NCI-H1930 (cell line): ENCODE results near the gene PTPRN2.
"Not testable (repeated sequence)": the region's sequence is repeated elsewhere in the genome, so short reads cannot be mapped to it uniquely, and the experiment has no call there.

ENCODE experiments used
- DNase-seq, 2 experiments: peaks; one replicate each; lab custom pipeline; 2025; lab: John Stamatoyannopoulos, UW

PTPRN2 gene

DNA sequence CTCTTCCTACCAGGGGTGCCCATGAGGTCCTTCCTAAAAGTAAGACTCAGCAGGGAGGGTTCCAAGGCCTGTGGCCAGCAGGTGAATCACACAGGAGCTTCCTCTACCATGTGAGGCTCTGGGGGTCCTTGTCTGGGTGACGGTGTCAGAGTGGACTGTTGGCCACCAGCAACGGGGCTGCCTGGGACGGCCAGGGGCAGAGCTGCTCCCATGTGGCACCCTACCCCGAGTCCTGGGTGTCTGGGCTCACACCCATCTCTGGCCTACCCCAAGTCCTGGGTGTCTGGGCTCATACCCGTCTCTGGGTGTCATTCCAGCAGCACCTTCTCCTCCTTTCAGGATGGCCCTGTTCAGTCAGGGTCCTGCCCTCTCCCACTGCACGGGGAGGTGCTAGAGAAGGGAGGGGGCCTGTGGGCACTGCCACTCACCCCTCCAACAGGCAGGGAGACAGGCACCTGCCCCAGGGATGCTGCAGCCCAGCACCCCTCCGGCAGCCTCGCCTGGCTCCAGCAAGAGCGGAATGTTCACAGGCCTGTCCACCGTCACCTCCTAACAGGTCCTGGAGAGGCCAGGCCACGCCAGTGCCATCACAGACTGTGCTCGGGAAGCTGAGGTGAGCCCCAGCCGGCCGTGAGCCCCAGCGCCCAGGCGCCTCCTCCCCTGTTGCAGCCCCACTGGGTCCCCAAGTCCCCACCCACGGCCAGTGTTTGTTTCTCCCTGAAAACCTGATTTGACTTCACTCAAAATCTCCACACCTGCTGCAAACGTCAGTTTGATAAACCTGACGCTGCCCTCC lies 143.7 kb downstream of the PTPRN2 start:
- no peak for DNase-seq

DNA sequence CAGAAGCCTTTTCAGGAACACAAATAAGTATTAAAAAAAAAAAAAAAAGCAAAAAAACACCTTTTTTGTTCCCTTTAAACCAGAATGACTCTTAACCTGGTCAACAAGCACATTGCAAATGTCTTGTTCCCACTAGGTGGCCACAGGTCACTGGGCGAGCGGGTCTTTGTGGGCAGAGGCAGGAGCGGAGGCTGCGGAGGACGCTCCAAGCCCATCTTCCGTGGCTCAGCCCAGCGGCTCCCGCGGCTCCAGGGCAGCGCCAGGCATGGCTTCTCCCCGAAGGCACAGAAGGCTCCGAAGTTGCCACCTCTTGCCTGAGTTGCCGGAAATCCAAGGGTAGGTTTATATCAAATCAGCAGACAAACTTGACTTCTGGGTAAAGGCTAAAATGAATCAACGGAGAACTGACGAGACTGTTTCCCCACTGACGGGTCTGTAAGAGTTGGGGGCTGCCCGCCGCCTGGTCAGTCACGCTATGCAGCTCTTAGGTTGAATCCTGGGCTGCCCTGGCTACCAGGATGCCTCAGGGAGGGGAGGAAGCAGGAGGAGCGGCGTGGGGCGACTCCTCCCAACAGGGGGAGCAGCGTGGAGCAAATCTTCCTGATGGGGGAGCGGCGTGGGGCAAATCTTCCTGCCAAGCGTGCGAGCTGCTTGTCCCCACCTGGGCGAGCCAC lies 144.5 kb downstream of the PTPRN2 start:
- no peak for DNase-seq

DNA sequence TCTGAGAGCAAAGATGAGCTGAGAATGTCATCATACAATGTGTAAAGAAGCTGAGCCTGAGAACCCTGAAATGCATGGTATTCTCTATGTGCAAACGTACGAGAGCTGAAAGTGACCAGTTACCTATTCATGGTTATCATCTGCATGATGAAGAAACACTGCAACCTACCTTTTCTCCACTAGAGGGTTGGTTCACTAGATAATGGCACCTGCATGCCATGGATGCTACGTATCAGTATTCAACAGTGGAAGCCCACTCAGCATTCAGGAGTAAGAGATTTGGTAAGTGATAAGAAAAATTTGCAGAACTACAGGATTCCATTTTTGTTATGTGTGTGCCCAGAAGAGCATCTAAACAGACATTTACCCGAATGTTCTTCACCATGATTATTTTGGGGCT lies 145.4 kb downstream of the PTPRN2 start:
- DNase-seq = no peak

DNA sequence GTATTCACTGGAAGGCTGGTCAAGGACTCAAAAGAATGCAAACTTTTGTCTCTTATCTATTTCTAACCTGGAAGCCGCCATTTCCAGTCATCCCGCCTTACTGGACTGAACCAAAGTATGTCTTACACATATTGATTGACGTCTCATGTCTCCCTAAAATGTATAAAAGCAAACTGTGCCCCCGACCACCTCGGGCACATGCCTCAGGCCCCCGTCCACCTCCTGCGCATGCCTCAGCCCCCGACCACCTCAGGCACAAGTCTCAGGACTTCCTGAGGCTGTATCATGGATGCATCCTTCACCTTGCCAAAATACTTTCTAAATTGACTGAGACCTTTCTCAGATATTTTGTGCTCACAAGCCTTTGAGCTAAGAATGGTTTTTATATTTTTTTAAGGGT lies 148.6 kb downstream of the PTPRN2 start:
- no peak for DNase-seq

DNA sequence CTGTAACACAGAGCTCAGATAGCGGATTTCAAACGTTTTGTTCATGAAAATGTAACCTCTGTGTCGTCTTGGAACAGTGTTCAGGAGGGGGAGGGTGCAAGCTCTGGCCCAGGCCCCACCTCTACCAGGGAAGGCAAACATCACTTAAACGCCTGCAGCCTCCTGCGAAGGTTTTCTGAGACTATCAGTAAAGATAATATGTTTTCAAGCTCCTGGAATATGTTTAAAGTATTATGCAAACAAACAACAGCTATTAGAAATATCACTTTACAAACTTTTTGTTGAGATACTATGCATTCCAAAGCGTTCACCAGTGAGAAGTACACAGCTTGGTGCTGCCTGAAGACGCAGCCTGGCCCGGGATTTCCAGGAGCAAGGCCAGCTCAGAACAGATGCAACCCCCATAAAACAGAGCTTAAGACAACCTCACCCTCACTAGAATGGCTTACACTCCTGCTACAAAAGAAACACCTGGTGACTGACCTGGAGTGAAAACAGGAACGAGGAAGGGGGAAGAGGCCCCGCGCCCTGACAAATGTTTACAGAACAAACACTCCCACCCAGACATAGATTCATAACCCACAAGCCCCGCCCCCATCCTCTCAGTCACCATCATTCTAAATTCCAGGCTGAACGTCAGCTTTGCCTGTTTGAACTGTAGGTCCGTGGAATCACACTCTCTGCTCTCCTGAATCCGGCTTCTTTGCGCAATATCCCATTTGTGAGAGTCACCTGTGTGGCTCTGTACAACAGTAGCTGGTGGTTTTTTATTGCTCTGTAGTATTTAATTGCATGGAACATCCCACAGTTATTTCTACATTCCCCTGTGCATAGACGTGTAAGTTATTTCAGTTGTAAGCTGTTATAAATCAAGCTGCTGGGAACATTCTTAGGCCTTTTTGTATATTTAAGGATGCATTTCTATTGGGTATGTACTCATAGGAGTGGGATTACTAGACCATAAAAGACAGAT lies 155.0 kb downstream of the PTPRN2 start:
- DNase-seq = peak; percentile 69 to 78

DNA sequence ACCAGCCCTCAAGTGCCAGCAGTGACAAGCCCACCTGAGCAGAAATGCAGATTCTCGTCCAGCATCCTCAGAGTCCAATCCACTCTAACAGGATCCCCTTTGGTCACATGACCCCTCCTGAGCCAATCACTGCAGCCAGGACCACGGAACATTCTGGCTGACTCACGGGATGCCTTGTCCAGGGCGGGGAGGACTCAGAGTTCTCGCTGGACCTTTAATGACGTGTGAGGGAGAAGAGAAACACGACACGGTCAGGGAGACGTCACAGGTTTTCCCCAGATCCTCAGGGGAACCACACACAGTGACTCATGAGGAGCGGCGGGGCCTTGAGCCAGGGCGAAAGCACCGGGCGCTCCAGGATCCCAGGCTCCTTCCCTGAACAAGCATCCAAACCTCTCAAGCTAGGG lies 155.7 kb downstream of the PTPRN2 start:
- DNase-seq = no peak

DNA sequence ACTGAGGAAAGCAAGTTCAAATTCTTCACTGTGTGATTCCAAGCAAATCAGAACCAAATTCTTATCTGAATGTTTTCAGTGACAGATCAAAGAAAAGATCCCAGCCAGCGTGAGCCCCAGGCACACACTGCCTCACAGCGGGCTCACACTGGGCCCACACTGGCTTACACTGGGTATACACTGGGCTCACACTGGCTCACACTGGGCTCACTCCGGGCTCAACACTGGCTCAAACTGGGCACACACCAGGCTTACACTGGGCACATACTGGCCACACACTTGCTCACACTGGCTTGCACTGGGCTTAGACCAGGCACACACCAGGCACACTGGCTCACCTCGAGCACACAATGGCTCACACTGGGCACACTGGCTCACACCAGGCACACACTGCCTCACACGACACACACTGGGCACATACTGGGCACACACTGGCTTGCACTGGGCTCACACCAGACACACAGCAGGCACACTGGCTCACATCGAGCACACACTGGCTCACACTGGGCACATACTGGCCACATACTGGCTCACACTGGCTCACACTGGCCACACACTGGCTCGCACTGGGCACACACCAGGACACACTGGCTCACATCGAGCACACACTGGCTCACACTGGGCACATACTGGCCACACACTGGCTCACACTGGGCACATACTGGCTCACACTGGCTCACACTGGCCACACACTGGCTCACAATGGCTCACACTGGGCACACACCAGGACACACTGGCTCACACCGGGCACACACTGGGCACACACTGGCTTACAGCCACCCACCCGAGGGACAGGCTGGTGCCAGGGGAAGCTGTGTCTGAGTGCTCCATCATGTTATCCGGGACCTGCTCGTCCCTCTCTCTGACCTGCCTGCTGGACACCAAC lies 156.3 kb downstream of the PTPRN2 start:
- DNase-seq = no peak

DNA sequence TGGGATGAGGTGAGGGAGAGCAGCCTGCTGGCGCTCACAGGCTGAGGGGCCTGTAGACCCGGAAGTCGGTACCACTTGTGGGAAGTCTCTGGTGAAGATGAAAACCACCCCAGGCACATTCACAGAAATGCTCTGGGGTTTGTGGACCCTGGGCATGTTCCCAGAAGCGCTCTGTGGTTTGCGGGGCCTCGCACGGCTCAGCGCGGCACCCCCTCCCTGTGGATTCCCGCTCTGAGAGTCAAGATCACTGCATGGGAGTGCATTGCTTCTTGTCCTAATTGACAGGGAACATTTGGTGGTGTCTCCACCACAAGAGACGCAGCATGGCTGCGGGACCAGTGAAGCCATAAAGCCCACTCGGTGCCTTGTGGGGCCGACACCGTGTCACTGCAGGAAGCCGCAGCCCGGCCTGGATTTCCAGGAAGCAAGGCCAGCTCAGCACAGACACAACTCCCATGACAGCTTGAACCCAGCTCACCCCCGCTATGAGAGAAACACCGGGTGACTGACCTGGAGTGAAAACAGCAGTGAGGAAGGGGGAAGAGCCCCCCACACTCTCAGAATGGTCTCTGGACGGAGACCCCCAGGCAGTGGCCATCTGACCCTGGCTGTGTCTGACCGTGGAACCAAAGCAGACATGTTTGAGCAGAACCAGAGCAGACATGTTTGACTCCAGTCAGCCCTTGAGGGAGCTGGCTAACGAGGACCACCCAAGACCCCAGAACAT lies 157.2 kb downstream of the PTPRN2 start:
- DNase-seq = no peak

DNA sequence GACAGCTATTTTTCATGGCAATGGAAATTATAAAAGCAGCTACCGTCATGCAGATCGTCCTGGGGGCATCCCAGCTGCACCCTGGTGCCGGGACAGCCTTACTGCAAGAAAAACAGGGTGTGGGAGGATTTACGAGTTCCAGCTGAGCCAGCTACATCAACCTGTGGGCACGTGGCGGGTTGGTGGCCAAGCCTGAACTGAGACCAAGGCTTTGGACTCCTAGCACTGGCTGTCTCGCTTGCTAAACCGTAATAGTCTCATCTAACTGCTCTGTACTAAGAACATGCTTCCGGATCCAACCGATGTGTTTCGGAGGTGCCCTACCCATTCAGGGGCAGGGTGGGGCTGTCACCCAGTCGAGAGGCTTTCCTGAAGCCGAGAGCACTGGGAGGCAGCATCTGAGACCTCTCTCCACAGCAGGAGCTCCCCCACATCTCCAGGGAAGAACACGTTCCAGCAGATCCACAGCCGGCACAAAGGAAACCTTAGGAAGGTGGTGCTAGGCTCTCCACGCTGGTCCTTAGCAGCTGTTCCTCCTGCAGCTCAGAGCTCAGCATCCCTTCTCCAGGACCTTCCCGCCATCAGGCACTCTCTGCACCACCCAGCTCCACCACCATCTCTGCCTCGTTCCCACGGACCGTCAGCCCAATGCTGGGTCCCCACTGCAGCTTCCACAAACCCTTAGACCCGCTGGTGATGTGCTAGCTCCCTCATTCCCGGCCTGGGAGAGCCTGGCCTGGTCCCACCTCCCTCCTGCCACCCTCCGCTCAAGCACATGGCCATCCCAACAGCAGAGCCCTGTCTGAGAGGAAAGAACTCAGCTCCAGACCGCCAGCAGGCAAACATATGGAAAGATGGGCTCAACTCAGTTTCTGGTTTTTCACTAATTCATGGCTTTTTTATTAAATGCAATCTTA lies 158.5 kb downstream of the PTPRN2 start:
- DNase-seq = no peak

DNA sequence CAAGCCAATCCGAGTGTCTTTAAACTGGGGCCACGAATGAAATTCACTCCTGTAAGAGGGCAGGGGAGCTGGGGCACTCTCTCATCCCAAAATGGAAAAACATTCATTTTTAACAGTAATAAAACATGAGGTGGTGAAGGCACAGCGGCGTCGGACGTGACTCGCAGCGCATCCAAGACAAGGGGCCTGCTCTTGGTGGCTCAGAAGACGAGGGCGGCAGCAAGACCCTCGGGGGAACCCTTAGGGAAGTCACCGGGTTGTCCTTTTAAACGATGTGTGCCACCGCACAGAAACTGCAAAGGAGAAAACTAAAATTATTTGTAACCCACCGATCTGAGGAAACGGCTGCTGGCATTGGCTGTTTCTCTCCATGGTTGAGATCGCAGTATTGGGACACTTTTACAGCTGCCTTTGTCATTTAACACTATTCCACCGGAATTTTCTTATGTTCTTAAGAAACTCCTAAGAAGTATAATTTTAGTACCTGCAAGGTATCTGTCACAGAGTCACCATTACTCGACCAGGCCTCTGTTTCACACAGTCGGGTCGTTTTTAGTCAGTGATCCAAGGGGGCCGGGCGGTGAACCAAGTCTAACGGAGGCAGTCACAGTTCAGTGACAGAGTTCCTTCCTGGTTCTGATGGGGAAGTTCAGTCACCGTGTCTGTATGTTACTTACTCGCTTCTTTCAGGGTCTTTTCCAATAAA lies 159.3 kb downstream of the PTPRN2 start:
- DNase-seq = no peak

DNA sequence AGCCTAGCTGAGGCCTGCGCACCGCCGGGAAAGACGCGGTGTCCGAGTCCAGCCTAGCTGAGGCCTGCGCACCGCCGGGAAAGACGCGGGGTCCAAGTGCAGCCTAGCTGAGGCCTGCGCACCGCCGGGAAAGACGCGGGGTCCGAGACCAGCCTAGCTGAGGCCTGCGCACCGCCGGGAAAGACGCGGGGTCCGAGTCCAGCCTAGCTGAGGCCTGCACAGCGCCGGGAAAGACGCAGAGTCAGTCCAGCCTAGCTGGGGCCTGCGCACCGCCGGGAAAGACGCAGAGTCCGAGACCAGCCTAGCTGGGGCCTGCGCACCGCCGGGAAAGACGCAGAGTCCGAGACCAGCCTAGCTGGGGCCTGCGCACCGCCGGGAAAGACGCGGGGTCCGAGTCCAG lies 161.9 kb downstream of the PTPRN2 start:
- not testable (repeated sequence) for DNase-seq

DNA sequence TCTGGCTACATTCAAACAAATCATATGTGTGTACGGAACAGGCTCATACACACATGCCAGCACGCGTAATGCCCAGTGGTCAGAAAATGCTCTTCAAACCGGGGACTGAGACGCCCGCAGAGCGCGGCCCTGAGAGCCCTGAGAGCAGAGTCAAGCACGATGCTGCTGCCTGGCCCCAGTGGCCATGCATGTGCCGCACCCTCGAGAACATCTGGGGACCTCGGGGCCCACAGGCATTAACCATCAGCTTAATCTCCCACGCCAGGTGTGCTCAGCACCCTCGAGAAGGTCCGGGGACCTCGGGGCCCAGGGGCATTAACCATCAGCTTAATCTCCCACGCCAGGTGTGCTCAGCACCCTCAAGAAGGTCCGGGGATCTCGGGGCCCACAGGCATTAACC lies 163.1 kb downstream of the PTPRN2 start:
- DNase-seq = no peak

DNA sequence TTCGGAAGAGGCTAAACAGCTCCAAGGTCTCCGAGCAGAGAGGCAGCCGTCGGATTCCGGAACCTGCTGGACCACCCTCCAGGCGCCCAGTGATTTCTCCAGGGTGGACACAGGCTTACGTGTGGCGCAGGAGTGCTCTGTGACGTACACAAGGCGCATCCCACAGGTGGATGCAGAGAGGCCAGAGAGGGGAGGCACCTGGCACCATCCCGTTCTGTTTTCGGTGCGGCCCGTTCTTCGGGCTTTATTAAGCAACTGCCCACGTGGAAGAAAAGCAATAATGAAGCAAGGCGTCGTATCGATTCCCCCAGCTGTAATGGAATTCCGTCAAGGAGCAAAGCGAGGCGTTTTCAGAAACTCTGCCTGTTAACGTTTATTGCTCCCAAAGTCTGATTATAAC lies 163.6 kb downstream of the PTPRN2 start:
- no peak for DNase-seq

DNA sequence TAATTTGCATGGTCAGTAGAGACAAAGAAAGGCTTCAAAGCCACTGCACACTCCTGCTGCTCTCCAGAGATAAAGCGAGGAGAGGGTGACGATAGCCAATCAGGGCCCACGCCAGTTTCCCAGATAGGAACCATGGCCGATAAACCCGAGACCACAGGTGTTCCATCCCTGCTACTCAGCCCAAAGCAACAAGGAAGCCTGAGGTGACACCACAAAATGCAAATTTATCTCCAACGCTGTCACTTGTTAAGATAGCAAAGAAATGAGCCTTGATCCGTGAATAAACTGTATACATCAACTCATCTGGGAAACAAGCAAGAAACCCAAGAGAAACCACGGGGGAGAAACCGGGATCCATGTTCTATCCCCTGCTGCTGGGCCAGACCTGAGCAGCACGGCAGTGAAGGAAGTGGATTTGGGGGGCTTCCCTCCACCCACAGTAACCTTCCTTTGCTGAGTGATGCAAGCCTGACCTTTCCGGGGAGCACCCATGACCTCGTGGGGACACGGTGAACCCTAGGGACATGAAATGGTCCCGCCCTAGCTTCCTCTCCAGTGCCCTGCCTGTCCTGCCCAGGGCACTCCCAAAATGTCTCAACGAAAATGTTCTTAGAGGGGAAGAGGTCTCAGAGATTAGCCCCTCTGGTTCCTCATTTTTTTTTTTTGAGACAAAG lies 164.6 kb downstream of the PTPRN2 start:
- DNase-seq = no peak

DNA sequence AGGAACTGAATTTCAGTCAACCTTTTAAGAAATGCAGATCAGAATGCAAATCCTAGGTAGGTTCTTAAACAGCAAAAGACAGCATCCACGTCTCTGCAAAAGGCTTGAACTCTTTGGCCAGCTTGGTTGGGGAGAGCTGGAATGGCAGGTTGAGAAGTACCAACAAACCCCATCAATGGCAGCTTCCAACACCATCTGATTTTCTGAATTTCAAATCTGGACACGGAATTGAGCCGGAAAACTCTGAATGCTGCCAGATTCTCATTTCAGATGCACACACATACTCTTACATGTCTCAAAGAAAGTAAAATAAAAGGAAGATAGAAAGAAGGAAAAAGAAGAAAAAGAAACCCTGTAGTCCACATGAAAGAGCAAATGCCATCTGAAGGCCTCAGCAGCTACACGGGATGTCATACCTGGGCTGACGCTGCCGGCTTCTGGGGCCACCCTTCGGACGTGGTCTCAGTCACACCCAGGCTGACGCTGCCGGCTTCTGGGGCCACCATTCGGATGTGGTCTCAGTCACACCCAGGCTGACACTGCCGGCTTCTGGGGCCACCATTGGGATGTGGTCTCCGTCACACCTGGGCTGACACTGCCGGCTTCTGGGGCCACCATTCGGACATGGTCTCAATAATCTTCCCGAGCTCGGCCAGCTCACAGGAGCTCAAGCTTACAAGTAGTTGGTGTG lies 165.3 kb downstream of the PTPRN2 start:
- DNase-seq = no peak

DNA sequence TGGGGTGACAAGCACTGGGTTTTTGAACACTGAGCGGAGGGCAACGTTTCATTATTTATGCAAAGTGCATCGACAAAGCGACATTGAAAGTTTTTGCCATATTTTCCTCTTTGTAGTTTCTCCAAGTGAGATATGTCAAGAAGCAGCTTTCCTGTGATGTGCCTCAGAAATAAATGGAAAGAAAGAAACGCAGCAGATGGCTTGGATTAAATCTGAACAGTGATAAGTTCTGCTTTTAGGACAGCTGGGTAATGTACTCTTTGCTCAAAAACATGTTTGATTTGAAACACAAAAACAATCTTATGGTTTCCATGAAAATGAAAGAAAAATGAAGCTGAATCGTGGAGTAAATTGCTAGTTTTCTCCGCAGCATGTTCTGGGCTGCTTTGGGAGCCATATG lies 166.3 kb downstream of the PTPRN2 start:
- no peak for DNase-seq

DNA sequence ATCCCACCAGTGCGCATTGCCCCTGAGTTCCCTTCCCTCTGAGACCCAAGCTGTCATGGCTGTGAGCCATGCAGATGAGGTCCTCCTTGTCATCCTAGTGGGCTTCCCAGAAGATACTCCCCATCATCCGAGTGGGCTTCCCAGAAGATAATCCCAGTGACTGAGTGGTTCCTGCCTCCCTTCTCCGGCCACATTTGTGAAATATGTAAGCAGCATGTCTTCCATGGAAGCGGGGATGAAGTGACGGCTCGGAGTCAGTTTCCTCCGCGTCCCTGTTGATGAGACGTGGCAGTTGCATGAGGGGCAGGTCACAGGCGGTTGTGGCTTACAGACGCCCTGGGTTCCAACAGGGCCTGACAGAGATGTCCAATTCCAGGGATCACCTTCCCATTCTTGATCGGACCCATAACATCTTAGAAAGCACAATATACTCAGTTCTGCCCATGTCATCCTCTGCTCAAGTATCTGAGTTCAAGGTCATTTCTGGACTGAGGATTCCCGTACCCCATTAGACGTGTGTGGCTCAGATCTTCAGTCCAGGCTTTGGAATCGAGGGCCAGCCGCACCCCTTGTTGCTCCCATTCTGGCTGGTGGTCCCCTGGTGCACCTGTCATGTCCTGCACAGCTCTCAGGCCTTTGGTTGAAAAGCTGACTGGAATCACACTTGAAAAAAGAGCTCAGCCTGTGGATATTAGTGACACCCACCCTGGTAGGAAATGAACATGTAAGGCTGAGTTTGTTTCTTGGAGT lies 166.9 kb downstream of the PTPRN2 start:
- DNase-seq = no peak
